A549 treated with CpdA at 1 μM for 4 hours (cell line): Measurements from ENCODE around the gene QDPR. TPM values are rescaled to one million over a fixed set of nuclear protein-coding genes. Genes with fewer than 3 reads are reported as not detected.

Experiments
- total RNA-seq: library from RNA; stranded (reverse); fragments of 200-300 nt; extraction: Qiagen RNA extraction; gene quantifications from 5 replicates; pipeline ENCODE4 v1.2.3, GENCODE V29; 2022; ENCODE audit warnings: low read depth

QDPR gene
- 47.8 to 53.1 TPM (median 49.0 TPM) in 5 replicates for total RNA-seq

DNA sequence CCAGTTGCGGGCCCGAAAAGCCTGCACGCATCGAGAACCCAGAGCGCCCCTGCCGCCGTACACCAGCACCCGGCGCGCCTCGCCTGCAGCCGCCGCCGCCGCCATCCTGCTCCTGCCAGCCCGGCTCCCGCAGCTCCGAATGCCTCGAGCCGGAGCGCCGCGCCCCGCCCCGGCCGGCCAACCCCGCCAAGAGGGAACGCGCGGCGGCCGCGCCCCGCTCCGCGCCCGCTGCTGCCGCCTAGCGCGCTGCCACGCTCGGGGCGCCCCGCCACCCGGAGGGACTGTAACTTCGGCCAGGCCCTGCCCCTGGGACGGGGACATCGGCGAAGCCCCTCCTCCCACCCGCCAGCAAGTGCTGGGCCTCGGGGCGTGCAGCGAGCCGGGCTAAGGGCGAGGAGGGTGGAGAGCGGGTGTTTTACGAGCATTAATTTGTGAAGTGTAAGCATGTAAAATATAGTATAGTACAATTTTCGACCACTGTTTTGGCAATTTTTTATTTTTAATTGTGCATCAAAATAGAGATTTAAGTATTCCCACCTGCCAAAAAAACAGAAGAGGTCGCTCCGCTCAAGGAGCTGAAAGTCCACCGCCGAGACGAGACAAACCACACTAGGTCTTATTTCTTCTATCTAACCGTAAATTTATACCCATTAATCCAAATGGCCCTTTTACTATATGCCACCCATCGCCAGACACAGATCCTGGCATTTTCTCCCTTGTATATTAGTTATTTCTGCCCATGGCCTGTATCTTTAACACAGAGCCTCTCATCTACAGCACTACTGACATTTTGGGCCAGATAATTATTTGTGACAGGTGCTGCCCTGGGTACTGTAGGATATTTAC lies at the start of gene QDPR:
Gene QDPR (minus strand): TSS at position 141 of the 846 bp plus-strand sequence. CDS start 36 bp downstream, at position 105.

GRCh38 chr4:17514865-17515264 lies 3.0 kb upstream of the QDPR start, which contains the start of gene CLRN2:
Gene CLRN2, plus strand, starts transcription at chr4:17515165. Its CDS starts 102 bp downstream, at chr4:17515267.

Other genes starting within 250 kb of the QDPR start
- not detected in 5 replicates for gene CLRN2, start 3.1 kb upstream of the QDPR start, total RNA-seq
- 32.5 to 46.3 TPM (median 35.5 TPM) in 5 replicates for gene LAP3, start 65.1 kb upstream of the QDPR start, total RNA-seq
- gene MED28, start 102.6 kb upstream of the QDPR start, total RNA-seq = 29.3 to 41.0 TPM (median 31.4 TPM) in 5 replicates